HUES48 (cell line): ENCODE data around the gene ATP2A2.
"Not testable (repeated sequence)": the region's sequence is repeated elsewhere in the genome, so short reads cannot be mapped to it uniquely, and the experiment has no call there.

Experiments
- H3K27ac ChIP-seq: one replicate; pipeline ENCODE4 v1.7.0; 2013; ENCODE audit warnings: low read depth, low read length, inconsistent platforms
- H3K27me3 ChIP-seq: 2 replicates; pipeline ENCODE4 v1.6.1; 2013; ENCODE audit warnings: mild to moderate bottlenecking, low read length; ENCODE audit not compliant: control insufficient read depth, insufficient read depth
- H3K36me3 ChIP-seq: 2 replicates; pipeline ENCODE4 v1.6.1; 2013; ENCODE audit warnings: low read length; ENCODE audit not compliant: control insufficient read depth, insufficient read depth
- H3K4me1 ChIP-seq: 2 replicates; pipeline ENCODE4 v1.6.1; 2013; ENCODE audit warnings: mild to moderate bottlenecking, low read length; ENCODE audit not compliant: control insufficient read depth, insufficient read depth
- H3K4me3 ChIP-seq: 2 replicates; pipeline ENCODE4 v1.5.1; 2013; ENCODE audit warnings: mild to moderate bottlenecking, low read depth, low read length
- H3K9ac ChIP-seq: 2 replicates; pipeline ENCODE4 v1.6.1; 2013; ENCODE audit warnings: mild to moderate bottlenecking, low read depth, low read length, moderate library complexity
- H3K9me3 ChIP-seq: 2 replicates; pipeline ENCODE4 v1.6.1; 2013; ENCODE audit warnings: low read length; ENCODE audit not compliant: control insufficient read depth, insufficient read depth

Gene ATP2A2

DNA sequence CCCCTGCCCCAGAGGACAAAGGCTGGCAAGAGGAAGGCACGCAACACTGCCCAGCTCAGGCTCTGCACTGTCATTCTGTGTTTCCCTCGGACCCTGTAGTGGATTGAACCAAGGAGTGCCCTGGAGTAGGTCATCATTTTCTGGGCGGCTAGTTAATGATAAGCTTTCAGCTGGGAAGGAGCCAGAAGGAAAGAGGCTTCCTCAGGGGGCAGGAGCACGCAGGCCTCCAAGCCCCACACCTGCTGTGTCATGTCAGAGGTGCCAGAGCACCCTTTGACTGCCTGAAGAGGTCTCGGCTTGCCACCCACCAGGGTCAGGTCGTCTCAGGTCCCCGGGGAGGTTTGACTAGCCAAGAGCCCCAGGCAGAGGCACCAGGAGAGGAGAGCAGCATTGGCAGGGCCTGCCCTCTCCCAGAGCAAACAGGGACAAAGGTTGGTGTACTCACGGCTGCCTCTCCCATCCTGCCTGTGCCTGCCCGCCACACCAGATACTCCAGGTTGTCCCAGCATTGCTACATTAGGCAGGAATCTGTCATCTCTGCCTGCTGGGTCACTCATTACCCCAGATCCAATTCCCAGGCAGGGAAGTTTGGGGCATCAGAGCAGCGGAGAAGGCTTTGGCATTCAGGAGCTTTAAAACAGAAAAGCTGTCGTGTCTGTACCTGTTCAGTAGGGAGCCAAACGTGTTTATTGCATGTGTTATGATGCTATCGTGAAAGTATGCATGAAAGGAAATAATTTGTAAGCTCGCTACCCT lies 33.5 kb upstream of the ATP2A2 start:
- H3K27ac ChIP-seq, result peak overlapping the region; percentile 42
- H3K9me3 ChIP-seq, result no peaks in the 10 kb centered on the region
- H3K27me3 ChIP-seq, result no peaks in the 10 kb centered on the region
- no peak overlapping the region for H3K9ac ChIP-seq
- H3K36me3 ChIP-seq, result no peaks in the 10 kb centered on the region
- H3K4me1 ChIP-seq, result peaks cover 17% of the 10 kb centered on the region
- H3K4me3 ChIP-seq, result no peak overlapping the region

DNA sequence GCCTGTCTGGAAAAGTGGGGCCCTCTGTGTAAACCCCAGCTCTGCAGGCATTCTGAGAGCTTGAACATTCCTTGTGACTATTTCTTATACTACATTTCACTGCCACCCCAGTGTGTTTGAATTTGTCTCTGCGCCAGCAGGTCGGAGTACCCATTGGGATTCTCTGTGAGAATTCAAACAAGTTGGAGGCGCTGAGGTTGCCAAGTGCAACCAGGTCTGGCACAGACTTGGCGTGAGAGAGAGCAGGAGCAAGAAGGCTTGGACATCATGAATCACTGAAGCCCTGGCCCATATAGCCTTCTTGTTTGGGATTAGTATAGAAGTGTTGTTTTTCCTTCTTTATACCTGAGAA lies 33.0 kb upstream of the ATP2A2 start:
- Histone ChIP-seq H3K9ac (no peak overlapping the region), H3K36me3 (no peaks in the 10 kb centered on the region), H3K27ac (no peak overlapping the region), H3K4me3 (no peak overlapping the region), H3K4me1 (peaks cover 17% of the 10 kb centered on the region), H3K9me3 (no peaks in the 10 kb centered on the region), H3K27me3 (no peaks in the 10 kb centered on the region)

DNA sequence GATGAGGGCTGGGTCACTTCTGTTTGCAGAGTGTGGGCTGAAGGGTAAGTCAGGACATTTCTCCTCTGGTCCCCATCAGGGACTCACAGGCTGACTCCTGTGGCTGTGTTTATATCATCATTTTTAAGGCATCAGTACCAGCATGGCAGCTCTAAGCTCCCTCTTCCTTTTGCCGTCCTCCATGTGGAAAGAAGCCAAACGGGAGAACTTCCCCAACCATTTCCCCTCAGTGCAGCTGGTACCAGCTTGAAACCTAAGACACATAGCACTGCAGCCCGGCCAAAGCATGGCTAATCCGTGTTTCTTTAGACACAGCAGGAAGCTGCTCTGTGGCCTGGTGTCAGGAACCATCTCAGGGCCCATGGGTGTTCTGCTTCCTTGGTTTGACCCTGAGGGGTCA lies 31.9 kb upstream of the ATP2A2 start:
- Histone ChIP-seq H3K4me3 (no peak overlapping the region), H3K9ac (no peak overlapping the region), H3K27ac (no peak overlapping the region), H3K27me3 (no peaks in the 10 kb centered on the region), H3K36me3 (no peaks in the 10 kb centered on the region), H3K4me1 (peaks cover 17% of the 10 kb centered on the region), H3K9me3 (no peaks in the 10 kb centered on the region)

DNA sequence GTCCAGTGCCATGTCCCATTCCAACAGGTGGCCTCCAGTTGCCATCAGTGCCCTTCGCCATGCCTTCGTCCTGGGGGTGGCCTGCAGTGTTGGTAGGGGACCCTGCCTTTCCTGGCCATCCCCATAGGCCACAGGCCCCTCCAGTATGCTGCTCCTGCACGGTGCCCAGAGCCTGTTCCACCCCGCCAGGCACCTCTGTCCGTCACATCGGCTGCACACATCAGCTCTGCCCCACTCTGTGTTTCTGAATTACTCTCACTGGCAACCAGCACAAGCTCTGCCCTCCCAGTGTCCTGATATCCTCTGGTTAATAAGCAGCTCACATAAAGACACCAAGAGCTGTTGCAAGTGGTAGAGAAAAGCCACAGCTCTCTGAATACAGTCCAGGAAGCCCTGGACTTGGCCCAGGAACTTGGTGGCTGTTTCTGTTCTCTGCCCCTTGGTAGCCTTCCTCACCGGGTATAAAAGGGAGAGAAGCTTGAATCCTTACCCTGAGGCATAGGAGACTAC lies 31.3 kb upstream of the ATP2A2 start:
- peaks cover 12% of the 10 kb centered on the region for H3K4me1 ChIP-seq
- no peaks in the 10 kb centered on the region for H3K9me3 ChIP-seq
- no peaks in the 10 kb centered on the region for H3K27me3 ChIP-seq
- H3K27ac ChIP-seq, result no peak overlapping the region
- H3K36me3 ChIP-seq, result no peaks in the 10 kb centered on the region
- H3K9ac ChIP-seq, result no peak overlapping the region
- H3K4me3 ChIP-seq, result no peak overlapping the region

DNA sequence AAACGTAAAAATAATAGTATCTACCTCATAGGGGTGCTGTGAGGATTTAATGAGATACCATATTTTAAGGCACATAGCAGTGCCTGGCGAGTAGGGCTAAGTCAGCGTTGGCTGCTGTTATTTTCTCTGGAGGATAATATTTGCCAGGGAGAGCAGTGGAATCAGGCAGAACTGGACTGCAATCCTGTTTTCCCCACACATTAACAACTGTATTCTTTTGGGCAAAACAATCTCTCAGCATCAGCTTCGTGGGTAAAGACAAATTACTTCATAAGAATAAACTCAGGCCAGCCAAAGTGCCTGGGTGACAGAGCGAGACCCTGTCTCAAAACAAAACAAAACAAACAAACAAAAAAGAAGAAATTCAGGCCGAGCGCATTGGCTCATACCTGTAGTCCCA lies 29.7 kb upstream of the ATP2A2 start:
- H3K4me1 ChIP-seq, result peaks cover 2% of the 10 kb centered on the region; the same call in 1 of the 2 replicates
- no peaks in the 10 kb centered on the region for H3K27me3 ChIP-seq
- H3K9ac ChIP-seq, result no peak overlapping the region
- no peaks in the 10 kb centered on the region for H3K36me3 ChIP-seq
- no peaks in the 10 kb centered on the region for H3K9me3 ChIP-seq
- H3K4me3 ChIP-seq, result no peak overlapping the region
- no peak overlapping the region for H3K27ac ChIP-seq

DNA sequence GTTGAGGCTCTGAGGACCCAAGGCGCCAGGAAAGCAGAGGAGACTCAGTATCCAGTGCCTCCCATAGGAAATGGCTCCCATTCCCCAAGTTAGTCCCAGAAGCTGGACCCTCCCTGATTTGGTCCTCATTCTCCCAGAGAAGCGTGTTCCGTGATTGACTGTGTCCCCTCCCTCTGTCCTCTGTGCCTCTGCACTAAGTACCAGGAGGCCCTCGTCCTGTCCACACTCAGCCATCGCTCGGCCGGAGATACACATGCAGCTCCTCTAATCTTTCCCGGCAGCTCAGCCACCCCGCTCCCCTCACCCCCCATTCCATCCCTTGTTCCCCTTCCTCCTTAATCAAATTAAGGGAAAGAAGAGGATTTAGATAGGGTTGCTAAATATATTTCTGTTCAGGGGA lies 28.3 kb upstream of the ATP2A2 start:
- Histone ChIP-seq H3K9ac (no peak overlapping the region), H3K4me3 (no peak overlapping the region), H3K27ac (no peak overlapping the region), H3K27me3 (no peaks in the 10 kb centered on the region), H3K9me3 (no peaks in the 10 kb centered on the region), H3K4me1 (peaks cover 1% of the 10 kb centered on the region; the same call in 1 of the 2 replicates), H3K36me3 (no peaks in the 10 kb centered on the region)

DNA sequence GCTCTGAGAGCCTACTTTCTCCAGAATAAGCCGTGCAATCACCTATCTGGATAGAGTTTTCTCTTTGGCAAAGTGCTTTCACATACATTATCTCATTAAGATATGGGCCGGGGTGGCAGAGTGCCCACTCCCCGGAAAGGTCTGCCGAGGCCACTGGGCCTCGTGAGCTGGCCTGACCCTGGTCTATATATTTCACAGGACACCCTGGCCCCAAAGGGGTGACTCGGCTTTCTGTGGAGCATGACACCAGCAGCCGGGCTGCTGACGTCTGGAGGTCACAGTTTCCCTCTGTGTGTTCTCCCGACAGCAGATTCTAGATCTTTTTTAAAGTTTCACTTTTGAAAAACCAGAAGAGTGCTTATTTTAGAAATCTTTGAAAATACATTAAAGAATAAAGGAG lies 27.9 kb upstream of the ATP2A2 start:
- H3K9ac ChIP-seq, result no peak overlapping the region
- no peaks in the 10 kb centered on the region for H3K27me3 ChIP-seq
- H3K4me3 ChIP-seq, result no peak overlapping the region
- H3K9me3 ChIP-seq, result no peaks in the 10 kb centered on the region
- no peaks in the 10 kb centered on the region; the same call in 1 of the 2 replicates for H3K4me1 ChIP-seq
- no peaks in the 10 kb centered on the region for H3K36me3 ChIP-seq
- H3K27ac ChIP-seq, result no peak overlapping the region

DNA sequence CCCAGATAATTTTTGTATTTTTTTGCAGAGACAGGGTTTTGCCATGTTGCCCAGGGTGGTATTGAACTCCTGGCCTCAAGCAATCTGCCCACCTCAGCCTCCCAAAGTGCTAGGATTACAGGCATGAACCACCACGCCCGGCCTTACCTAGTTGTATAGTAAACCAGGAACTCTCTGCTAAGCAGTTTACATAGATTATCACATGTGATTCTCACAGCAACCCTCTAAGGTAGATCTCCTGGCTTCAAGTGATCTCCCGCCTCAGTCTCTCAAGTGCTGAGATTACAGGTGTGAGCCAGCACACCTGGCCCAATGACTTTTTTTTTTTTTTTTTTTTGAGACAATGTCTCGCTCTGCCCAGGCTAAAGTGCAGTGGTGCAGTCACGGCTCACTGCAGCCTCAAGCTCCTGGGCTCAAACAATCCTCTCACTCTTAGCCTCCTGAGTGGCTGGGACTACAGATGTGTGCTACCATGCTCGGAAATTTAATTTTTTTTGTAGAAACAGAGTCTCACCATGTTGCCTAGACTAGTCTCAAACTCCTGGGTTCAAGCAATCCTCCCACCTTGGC lies 26.0 kb upstream of the ATP2A2 start:
- H3K27me3 ChIP-seq, result no peaks in the 10 kb centered on the region
- no peak overlapping the region for H3K27ac ChIP-seq
- H3K9ac ChIP-seq, result no peak overlapping the region
- H3K36me3 ChIP-seq, result no peaks in the 10 kb centered on the region
- no peaks in the 10 kb centered on the region for H3K9me3 ChIP-seq
- H3K4me1 ChIP-seq, result no peaks in the 10 kb centered on the region
- H3K4me3 ChIP-seq, result no peak overlapping the region

DNA sequence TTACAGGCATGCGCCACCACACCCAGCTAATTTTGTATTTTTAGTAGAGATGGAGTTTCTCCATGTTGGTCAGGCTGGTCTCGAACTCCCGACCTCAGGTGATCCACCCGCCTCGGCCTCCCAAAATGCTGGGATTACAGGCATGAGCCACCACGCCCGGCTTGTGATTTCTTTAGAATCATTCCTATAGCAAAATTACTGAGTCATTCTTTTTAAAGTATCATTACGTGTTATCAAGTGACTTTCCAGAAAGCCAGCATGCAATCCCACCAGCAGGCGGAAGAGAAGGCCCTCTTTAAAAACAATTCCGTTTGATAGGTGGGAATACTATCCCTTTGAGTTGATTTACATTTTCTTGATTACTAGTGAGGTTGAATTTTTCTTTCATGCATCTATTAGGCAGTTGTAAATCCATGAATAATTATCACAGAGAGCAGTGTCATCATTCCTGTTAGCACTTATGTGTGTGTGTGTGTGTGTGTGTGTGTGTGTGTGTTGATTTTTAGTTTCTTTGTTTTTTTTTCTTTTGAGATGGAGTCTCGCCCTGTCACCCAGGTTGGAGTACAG lies 25.1 kb upstream of the ATP2A2 start:
- not testable (repeated sequence) for H3K9ac ChIP-seq, H3K27me3 ChIP-seq, H3K36me3 ChIP-seq, H3K27ac ChIP-seq, H3K4me3 ChIP-seq, H3K4me1 ChIP-seq, H3K9me3 ChIP-seq

DNA sequence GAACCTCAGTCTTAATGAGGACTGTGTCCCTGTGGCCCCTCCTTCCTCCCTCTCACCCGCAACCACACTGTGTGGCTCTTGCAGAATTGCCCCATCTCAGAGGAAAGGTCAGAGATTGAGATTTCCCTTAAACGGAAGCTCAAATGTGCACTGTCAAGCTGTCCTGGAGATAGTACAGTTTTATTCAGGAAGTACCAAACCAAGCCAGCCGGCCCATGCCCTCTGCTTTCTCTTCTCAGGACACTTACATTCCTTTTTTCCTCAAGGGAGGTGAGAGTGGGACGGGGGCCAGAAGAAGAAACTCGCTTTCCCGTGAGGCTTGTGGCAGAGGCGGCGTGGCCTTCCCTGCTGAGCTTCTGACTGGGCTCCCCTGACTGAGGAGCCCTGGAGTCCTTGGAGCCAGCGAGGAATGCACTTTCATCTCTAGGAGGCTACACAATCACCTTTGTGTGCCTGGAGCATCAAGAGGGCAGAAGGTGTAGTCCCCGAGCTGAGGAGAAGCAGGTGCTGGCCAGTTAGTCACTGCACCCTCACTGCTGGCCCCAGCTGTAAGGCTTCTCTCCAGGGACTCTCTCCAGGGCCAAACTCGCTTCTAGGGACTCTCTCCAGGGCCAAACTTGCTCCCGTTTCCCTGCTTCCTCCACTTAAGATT lies 24.1 kb upstream of the ATP2A2 start:
- Histone ChIP-seq H3K9ac (no peak overlapping the region), H3K4me3 (no peak overlapping the region), H3K4me1 (no peaks in the 10 kb centered on the region), H3K27me3 (no peaks in the 10 kb centered on the region), H3K27ac (no peak overlapping the region), H3K9me3 (no peaks in the 10 kb centered on the region), H3K36me3 (no peaks in the 10 kb centered on the region)

DNA sequence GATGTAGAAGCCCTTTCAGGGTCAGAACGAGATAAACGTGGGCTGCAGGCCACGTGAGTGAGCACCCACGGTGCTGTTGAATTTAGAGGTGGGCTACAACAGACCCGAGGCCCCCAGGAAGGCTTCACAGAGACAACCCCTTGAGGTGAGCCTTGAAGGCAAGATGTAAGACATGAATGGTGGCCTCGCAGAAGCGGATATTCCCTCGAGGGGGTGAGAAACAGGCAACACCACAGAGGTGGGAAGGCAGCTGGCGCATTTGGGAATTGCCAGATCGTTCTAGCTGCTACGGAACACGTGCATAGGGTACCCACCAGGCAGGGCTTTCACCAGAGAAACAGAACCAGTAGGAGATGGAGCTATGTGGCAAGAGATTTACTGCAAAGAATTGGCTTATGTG lies 22.6 kb upstream of the ATP2A2 start:
- Histone ChIP-seq H3K36me3 (no peaks in the 10 kb centered on the region), H3K4me1 (no peaks in the 10 kb centered on the region), H3K4me3 (no peak overlapping the region), H3K27ac (no peak overlapping the region), H3K9ac (no peak overlapping the region), H3K9me3 (no peaks in the 10 kb centered on the region), H3K27me3 (no peaks in the 10 kb centered on the region)
